Hematopoietic multipotent progenitor cell treated with erythropoietin and hydrocortisone succinate and interleukin-3 and kit ligand, for 17 days (in vitro differentiated cells): ENCODE data around the gene PI4K2A.

ENCODE experiments used
- DNase-seq: peaks from one replicate; pipeline ENCODE4 v3.0.0-alpha.2; 2015; ENCODE audit warnings: low spot score

Gene PI4K2A

DNA sequence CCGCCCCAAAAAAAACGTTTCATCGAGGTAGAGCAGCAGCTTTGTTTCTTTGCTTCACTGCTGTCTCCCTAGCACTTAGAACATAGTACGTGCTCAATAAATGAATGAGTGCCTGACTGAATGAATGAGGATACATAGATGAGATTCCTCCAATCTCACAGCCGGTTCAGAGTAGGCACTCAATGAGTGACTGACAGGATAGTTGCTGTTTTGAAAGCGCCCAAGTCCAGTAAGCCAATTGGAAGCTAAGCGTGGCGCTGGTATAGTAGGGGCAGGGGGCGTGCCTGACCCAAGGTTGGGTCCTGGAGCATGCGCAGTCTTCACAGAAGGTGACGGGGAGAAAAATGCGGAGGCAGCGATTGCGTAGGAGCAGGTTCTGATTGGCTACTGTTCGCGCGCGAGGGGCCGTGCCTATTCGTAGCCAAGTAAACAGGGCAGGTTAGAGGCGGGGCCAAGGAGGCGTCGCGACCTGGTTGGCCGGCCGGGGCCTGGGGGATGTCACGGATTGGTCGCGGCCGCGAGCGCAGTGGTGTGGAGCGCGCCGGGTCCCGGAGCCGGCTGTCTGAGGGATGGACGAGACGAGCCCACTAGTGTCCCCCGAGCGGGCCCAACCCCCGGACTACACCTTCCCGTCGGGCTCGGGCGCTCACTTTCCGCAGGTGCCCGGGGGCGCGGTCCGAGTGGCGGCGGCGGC is at the start of gene PI4K2A:
TSS of gene PI4K2A (plus strand) at position 498 of the 694 bp plus-strand sequence. CDS start at position 570, 72 bp downstream.
- DNase-seq, result peak; percentile 100

DNA sequence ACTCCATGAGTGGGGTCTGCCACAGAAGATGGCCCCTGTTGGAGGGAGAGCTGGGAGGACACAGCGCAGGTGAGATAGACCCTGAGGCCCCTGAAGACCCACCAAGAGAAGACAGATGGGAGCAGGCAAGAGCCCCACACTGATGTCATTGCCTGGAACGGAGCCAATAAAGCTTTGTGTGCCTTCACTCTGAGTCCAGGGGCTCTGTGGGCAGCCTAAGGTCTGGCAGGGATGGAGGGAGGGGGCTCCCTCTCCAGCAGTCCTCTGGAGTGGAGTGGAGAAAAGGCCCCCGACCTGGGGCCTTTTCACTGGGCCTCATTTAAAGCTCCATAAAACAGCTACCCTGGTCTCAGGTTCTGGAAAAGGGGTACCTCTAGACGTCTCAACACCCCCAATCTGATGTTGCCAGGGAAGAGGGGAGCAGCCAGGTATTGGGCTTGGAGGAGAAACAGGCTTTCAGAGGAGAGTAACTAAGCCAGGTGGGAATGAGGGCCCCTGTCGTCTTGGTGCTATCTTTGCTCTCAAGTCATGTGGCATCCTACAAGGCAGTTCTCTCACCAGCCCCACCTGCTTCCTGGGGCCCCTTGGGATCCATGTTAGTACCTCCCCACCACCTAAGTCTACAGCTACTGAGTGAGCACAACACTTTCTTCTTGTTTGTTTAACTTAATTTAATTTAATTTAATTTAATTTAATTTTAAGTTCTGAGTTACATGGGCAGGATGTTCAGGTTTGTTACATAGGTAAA is 49.5 kb upstream of the PI4K2A start:
- no peak for DNase-seq

DNA sequence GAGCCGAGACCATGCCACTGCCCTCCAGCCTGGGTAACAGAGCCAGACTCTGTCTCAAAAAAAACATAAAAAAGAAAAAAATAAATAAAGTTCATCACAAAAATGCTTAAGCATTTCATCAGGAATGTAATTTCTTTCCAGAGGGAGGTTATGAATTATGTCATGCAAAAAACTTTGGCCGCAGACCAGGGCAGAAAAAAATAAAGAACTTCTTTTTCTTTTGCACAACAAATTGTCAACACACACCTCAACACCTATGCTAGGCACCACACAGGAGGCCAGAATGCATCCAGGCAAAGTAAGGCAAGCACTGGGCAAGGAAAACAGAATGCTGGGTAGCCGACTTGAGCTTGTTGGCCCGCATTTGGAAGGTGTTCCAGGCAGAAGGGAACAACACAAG is 47.0 kb upstream of the PI4K2A start:
- no peak for DNase-seq

DNA sequence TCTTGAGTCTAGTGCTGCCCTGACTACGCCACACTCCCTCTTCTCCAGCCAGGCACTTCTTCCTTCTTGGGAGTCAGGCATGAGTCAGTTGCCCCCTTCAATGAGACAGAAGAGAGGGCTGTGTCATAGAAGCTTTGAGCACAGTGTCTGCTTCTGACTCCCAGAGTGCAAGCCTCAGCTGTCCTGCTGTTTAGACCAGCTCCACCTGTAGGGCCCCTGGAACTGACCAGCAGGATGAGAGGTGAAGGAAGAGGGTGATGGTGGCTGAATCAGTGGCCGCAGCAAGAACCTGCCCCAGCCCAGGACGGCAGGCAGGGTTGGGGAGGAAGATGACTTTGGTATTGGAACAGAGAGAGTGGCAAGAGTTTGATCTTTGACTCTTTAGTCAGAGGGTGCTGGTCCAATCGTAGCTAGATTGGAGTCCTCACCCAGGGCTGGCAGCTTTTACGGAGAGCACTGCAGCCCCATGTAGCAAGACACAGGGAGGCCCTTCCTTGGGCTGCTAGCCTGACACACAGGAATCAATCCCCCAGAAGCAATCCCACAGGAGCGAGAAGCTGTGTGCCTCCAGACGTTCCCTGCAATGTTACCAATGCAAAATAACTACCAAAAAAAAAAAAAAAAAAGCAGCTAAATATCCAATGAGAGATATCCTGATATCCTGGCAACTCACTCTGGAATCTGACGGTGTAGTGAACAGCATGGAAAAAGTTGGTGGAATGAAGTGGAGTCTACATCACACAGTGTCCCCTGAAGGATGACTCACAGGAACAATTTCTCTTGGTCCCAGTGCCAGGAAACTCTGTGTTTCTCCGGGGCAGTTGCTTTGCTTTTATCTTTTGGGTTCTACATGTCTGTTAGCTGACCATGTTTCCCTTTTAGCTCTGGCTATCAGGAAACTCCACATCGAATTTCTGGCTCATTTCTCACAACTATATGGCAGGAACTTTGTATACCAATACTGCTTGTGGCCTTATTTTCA is 44.1 kb upstream of the PI4K2A start:
- DNase-seq, result no peak

DNA sequence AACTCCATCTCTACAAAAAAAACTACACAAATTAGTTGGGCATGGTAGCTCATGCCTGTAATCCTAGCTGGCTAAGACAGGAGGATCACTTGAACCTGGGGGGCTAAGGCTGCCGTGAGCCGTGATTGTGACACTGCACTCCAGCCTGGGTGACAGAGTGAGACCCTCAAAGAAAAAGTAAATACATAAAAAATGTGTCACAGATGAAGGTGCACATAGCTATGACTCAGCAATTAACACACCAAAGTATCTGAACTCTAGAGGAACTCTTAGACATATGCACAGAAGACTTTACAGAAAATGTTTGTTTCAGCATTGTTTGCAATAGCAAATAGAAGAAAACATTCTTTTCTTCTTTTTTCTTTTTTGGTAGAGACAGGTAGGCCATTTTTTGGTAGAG is 42.7 kb upstream of the PI4K2A start:
- peak; percentile 23 for DNase-seq

DNA sequence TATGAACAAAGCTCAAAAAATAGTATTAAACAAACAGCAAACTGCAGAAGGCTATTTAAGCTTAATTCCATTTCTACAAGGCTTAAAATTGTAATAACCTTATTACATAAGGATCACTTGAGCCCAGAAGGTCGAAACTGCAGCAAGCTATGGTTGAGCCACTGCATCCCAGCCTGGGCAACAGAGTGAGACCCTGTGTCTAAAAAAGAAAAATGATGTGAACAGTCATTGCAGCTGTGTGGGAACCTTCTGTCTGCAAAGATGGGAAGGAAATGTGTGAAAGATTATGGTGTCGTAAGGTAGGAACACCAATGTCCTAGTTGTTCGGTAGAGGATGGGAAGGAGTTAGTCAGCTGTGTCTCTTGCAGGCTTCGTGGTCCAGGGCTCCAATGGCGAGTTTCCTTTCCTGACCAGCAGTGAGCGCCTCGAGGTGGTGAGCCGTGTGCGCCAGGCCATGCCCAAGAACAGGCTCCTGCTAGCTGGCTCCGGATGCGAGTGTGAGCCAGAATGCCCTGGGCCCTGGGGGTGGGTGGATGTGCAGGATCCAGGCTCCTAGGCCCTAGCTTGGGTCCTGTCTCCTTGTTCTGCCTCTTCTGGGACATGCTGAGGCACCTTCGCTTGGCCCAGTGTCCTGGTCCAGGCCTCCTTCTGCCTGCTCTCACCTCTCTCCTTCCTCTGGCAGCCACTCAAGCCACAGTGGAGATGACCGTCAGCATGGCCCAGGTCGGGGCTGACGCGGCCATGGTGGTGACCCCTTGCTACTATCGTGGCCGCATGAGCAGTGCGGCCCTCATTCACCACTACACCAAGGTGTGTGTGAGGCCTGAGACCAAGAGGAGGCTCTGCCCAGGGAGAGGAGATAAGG is 41.8 kb upstream of the PI4K2A start:
- no peak for DNase-seq

DNA sequence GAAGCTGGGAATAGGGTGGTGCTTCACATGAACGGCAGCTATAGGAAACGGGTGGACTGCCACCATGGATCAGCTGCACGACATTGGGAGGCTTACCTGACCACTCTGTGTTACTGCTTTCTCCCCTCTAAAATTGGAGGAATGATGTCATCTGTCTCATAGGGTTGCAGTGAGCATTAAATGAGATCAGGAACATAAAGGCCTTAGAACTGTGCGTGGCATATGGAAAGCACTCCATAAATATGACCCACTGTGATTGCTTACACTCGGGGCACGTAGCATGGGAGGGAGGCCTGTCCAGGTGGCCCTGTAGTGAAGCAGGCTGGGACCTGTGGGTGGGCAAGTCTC is 41.2 kb upstream of the PI4K2A start:
- DNase-seq, result no peak

DNA sequence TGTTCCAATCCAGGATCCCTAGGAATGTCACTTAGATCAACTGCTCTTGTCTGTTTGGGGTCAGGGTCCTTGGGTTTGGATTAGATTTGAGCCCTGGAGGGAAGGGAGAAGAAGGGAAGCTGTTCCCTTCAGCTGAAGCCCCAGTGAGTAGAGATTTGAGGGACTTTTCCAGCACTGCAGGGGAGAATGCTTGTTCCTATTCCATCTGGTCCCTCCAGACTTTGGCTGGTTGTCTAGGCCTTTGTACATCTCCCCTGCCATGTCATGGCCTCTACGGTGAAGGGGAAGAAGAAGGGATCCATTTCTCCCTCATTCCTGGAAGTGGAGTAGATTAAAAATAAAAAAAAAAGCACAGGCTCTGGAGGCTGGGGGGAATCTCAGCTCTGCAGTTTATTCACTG is 39.9 kb upstream of the PI4K2A start:
- DNase-seq, result no peak

DNA sequence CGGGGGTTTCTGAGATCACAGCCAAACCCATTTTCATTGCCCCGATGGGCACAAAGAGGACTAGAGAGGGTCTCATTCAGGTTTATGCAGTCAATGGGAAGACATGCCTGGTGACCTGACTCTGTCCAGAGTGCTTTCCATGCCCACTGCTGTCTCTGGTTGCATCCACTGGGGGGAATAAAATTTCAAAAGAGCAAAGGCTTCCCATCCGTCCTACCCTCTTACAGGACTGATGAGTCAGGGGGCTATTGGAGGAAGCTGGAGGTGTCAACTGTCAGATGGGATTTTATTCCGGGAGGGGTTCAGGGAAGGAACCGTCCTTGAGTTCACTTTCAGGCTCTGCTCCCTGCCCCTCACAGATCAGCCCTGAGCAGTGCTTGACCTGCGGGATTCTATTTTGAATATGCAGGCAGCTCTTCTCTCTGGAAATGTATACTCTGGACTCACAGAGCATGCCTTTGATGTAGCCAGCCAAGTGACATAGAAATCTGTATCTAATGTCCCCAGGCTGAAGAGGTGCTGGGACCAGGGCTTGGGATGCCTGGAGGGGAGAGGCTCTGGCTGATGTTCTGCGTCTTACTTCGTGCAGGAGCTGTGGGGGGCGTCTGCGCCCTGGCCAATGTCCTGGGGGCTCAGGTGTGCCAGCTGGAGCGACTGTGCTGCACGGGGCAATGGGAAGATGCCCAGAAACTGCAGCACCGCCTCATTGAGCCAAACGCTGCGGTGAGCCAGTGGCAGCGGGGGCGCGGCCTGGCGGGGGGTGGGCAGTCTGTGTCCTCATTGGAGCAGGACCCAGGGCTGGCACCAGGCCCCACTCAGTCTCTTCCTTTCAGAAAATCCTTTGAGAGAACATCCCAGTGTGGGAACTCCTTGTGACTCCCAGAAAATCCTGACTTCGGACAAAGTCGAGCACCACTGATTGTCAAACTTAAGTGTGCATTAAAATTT is 38.9 kb upstream of the PI4K2A start:
- no peak for DNase-seq

DNA sequence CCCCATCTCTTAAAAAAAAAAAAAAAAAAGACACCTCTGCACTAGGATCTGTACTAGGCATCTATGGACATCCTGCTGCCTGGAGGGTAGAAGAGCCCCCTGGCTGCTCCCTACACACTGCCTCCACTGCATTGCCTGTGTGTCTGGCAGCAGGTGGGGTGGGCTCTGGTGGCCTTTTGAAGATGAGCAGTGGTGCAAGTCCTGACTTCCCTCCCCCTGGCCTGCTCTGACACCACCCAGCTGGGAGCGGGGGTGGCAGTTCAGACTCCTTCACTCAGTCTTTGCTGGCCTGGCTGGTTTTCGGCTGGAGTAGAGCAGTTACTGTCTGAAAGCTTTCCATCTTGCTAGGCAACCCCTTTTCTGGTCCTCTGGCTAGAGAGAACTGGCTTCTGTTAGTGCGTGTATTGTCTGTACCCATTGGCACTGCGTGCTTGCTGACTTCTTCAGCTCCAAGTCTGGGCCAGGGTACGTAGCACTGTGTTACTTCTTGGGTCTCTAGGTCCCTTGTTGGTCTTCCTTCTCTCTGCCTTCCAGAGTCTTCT is 33.3 kb upstream of the PI4K2A start:
- no peak for DNase-seq

DNA sequence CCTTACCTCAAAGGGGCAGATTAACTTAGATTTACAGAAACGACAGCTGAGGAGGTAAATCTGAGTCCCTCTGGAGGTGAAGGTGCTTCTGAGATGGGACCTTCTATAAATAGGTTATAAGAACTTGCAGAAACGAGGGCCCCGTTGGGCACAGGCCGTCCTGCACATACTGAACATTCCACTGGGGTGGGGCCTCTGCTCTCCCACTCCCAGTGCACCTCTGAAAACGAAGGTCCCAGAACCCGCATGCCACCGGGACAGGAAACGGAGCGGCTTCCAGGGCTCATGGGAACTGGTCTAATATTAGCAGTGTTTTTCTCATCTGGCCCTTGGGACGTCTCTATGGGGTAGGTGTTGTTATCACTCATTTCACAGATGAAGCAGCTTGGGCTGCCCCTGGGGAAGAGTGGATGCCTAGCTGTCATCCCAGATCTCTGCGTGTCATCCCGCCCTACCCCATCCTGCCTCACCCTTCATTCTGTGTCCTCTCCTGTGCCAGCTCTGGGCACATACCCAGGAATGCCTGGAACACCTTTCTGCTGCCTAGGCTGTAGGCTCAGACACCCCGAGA is 31.4 kb upstream of the PI4K2A start:
- DNase-seq, result no peak

DNA sequence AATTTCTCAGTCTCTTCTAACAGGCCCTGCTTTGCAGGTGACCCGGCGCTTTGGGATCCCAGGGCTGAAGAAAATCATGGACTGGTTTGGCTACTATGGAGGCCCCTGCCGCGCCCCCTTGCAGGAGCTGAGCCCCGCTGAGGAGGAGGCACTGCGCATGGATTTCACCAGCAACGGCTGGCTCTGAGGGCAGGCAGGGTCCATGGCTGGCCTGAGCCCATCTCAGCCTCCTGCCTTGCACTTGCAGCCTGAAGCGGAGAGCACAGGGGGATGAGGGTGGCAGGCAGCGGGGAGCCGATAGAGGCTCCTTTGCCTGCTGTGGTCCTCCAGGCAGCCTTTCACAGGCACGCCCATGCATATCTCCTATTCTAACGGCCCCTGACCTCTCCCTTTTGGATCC is 29.0 kb upstream of the PI4K2A start:
- no peak for DNase-seq

DNA sequence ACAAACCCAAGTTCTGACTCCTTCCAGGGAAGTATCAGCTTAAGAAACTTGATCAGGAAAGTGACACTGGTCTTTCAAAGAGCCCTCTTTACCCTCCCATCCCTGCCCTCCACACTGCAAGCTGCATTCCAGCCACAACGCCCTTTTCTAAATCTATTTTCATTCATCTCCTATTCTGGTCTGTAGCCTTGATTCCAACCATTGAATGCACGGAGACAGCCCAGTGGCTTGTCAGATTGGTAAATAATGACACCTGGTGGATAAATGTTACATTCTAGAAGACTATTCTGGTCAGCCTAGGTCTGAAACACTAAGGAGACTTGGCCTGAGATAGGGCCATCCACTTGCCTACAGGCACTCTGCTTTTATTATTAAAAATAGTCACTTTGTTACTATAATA is 28.1 kb upstream of the PI4K2A start:
- DNase-seq, result peak; percentile 44

DNA sequence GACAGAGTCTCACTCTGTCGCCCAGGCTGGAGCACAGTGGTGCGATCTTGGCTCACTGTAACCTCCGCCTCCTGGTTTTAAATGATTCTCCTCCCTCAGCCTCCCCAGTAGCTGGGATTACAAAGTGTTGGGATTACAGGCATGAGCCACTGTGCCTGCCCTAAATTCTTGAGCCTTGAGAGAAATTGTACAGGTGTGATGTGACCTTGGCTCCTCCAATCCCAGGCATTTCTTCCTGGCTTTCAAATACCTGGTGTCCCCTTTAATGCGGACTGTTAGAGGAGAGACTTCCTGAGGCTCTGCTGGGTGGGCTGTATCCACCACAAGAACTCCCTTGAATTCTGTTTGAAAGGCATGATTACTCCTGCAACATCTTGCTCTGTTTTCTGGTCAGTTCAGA is 22.2 kb upstream of the PI4K2A start:
- DNase-seq, result no peak

DNA sequence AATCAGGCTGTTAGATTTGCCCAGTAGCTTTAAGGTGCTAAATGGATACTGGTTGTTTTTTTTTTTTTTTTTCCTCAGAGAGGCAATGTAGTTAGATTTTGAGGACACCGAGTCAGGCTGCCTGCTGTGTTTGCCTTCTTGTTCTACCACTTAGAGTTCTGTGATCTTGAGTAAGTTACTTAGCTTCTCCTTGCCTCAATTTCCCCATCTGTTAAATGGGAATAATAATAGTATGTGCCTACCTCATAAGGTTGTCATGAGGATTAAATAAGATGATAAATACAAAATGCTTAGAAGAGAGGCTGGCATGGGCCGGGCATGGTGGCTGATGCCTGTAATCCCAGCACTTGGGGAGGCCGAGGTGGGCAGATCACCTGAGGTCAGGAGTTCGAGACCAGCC is 21.7 kb upstream of the PI4K2A start:
- no peak for DNase-seq

DNA sequence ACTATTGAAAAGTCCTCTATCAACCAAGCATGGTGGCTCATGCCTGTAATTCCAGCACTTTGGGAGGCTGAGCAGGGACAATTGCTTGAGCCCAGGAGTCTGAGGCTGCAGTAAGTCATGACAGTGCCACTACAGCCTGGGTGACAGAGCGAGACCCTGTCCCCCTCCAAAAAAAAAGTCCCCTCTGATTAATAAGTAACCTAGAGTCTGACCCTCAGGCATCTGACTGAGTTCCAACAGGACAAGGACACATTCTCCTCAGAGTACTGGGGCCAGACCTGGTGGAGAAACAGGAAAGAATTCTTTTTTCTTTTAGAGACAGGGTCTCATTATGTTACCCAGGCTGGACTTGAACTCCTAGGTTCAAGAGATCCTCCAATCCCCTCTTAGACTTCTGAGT is 17.2 kb upstream of the PI4K2A start:
- DNase-seq, result no peak

DNA sequence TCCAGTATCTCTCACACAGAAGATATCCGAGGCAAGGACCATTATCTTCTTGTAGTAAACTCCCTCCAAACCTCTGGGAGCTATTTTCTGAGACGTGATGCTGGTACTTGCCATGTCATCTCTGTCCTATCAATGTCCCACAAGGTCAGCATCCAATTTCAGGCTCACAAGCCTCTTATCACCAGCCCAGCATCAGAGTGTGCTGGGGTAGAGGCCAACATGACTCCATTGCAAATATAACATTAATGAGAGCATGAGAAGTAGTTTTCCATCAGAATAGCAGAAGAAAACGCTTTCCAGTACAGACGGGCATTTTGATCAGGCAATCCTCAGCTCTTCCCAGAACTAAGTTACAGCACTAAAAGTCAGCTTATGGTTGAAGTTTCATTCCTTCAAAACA is 12.7 kb upstream of the PI4K2A start:
- peak; percentile 75 for DNase-seq

DNA sequence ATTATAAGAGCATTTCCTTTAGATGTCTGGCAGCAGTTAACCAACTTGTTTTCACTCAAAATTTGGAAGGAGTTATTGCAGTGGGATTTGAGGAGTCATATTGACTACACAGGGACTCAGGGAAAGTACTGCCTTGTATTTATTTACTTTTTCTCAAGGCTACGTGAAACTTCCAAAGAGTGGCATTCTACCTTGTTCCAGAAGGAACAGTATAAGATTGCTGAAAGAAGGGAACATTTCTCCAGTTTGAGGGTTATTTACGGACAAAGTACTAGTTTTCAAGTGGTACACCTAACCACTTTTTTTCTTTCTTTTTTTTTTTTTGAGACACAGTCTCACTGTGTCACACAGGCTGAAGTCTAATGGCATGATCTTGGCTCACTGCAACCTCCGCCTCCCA is 12.2 kb upstream of the PI4K2A start:
- no peak for DNase-seq

DNA sequence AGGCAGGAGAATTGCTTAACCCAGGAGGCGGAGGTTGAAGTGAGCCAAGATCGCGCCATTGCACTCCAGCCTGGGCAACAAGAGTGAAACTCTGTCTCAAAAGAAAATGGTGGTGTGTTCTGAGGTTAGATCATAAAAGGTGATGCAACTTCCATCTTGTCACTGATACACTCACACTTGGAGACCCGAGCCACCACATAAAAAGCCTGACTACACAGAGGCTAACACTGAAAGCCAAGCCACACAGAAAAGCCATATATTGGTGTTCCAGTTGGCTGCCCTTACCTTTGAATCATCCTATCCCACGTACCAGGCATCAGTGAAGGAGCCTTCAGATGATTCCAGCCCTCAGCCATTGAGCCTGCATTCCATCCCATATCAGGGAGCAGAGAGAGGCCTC is 11.2 kb upstream of the PI4K2A start:
- DNase-seq, result no peak

DNA sequence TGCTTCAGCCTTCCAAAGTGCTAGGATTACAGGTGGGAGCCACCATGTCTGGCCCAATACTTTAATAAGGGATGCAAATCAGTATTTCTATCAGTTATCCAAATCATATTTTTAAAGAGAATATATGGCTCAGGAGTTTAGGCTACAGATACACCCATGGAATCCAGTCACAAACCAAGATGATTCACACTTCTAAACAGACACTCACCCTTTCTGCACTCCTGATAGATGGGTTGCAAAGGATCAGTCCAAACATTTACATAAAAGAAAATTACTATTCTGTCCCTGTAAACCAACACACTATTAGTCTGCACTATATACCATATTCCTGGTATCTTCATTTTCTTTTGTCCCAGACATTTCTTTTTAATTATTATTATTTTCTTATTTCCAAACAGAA is 9.4 kb upstream of the PI4K2A start:
- no peak for DNase-seq
